HCT116 (cell line): ENCODE data around the gene NTN4. TPM values are rescaled to one million over a fixed set of nuclear protein-coding genes. Genes with fewer than 3 reads are reported as not detected.

Source experiments
- ATAC-seq: fragments of 200-7000 bp; cut with Tn5 transposase; 2 replicates; pipeline ENCODE4 v1.9.1; 2020; ENCODE audit warnings: mild to moderate bottlenecking, moderate library complexity
- BruUV-seq: library from RNA; stranded (reverse); fragments of 400-500 nt; replicated peaks from 2 replicates; lab custom pipeline; 2021; lab: Mats Ljungman, UMichigan
- CTCF ChIA-PET: fragments of 300-600 bp; sonication (Branson Sonifier 250); formaldehyde crosslinking; loops from one replicate; lab custom pipeline; 2021; ENCODE audit warnings: antibody characterized with exemption; lab: Charles Lee
- POLR2A ChIA-PET: fragments of 300-600, 350-600 bp; sonication (Branson Sonifier 250); formaldehyde crosslinking; loops from one replicate; lab custom pipeline; 2021; ENCODE audit warnings: antibody characterized with exemption; lab: Charles Lee
- RAD21 ChIA-PET, 2 experiments: fragments of 300-600 bp; sonication (Branson Sonifier 250); formaldehyde crosslinking; loops; one replicate each; lab custom pipeline; 2023; ENCODE audit warnings: low total read pairs in 2 of 2; ENCODE audit not compliant: uncharacterized antibody in 2 of 2, unreplicated experiment in 2 of 2, low non-redundant PET in 1 of 2; lab: Charles Lee
- DNase-seq: peaks from one replicate; pipeline ENCODE4 v3.0.0-alpha.2; 2010; ENCODE audit warnings: low read depth, low spot score
- H2AFZ ChIP-seq: fragments of 200-600 bp; shearing (Covaris generic), sonication (generic); 2 replicates; pipeline ENCODE4 v1.6.1; 2017; ENCODE audit warnings: low read depth, mixed run types, mixed read lengths, antibody characterized with exemption, low read length; ENCODE audit not compliant: poor library complexity, severe bottlenecking
- H3K27ac ChIP-seq: 2 replicates; pipeline ENCODE4 v1.5.1; 2012; ENCODE audit warnings: low read depth, low read length
- H3K27me3 ChIP-seq: fragments of 200-600 bp; sonication (generic); 2 replicates; pipeline ENCODE4 v1.6.1; 2016; ENCODE audit warnings: mixed run types, low read length, mixed read lengths; ENCODE audit not compliant: insufficient read depth
- H3K36me3 ChIP-seq, 2 experiments: fragments of 200-500 bp in 1 of 2; fragments of 200-600 bp in 1 of 2; sonication (Bioruptor generic) in 1 of 2; sonication (generic) in 1 of 2; 2 replicates each; pipeline versions ENCODE4 v1.5.1 to v1.6.1; 2014 to 2016; ENCODE audit warnings: low read length in 2 of 2, inconsistent platforms in 1 of 2, mixed read lengths in 1 of 2, mixed run types in 1 of 2; ENCODE audit not compliant: insufficient read depth in 2 of 2, control insufficient read depth in 1 of 2
- H3K4me1 ChIP-seq, 2 experiments: fragments of 200-600 bp in 1 of 2; sonication (generic) in 1 of 2; 2 replicates each; pipeline versions ENCODE4 v1.5.1 to v1.6.1; 2012 to 2017; ENCODE audit warnings: low read length in 2 of 2, inconsistent platforms in 1 of 2, mild to moderate bottlenecking in 1 of 2, mixed read lengths in 1 of 2, mixed run types in 1 of 2, moderate library complexity in 1 of 2; ENCODE audit not compliant: insufficient read depth in 2 of 2, control insufficient read depth in 1 of 2
- H3K4me2 ChIP-seq: fragments of 200-600 bp; sonication (generic); 2 replicates; pipeline ENCODE4 v1.6.1; 2017; ENCODE audit warnings: mixed run types, low read length, mixed read lengths
- H3K4me3 ChIP-seq, 2 experiments: fragments of 200-600 bp in 1 of 2; sonication (generic) in 1 of 2; replicated peaks in 1 of 2; 2 replicates each; pipeline ENCODE4 v1.5.1; 2011 to 2016; ENCODE audit warnings: low read length in 2 of 2, control low read depth in 1 of 2, low read depth in 1 of 2, mild to moderate bottlenecking in 1 of 2, mixed read lengths in 1 of 2, mixed run types in 1 of 2
- H3K79me2 ChIP-seq: fragments of 200-600 bp; sonication (generic); 2 replicates; pipeline ENCODE4 v1.6.1; 2017; ENCODE audit warnings: mild to moderate bottlenecking, mixed run types, low read length, moderate library complexity, mixed read lengths; ENCODE audit not compliant: insufficient read depth
- H3K9ac ChIP-seq: fragments of 200-600 bp; sonication (generic); 2 replicates; pipeline ENCODE4 v1.6.1; 2016; ENCODE audit warnings: low read length, mixed read lengths
- H3K9me2 ChIP-seq: fragments of 200-600 bp; sonication (generic), shearing (Covaris generic); 2 replicates; pipeline ENCODE4 v1.6.1; 2017; ENCODE audit warnings: mixed run types, mild to moderate bottlenecking, moderate library complexity; ENCODE audit not compliant: insufficient read depth
- H3K9me3 ChIP-seq, 2 experiments: fragments of 200-500 bp in 1 of 2; fragments of 200-600 bp in 1 of 2; sonication (Bioruptor generic) in 1 of 2; sonication (generic) in 1 of 2; 2 replicates each; pipeline ENCODE4 v1.6.1; 2014 to 2017; ENCODE audit warnings: low read length in 2 of 2, mixed read lengths in 2 of 2, inconsistent platforms in 1 of 2, low read depth in 1 of 2, mild to moderate bottlenecking in 1 of 2, mixed run types in 1 of 2, moderate library complexity in 1 of 2; ENCODE audit not compliant: control insufficient read depth in 1 of 2, insufficient read depth in 1 of 2
- H4K20me1 ChIP-seq: fragments of 200-600 bp; sonication (generic), shearing (Covaris generic); 2 replicates; pipeline ENCODE4 v1.6.1; 2017; ENCODE audit warnings: mixed run types, mild to moderate bottlenecking, moderate library complexity; ENCODE audit not compliant: insufficient read depth
- ATF3 ChIP-seq: IDR thresholded peaks from 2 replicates; pipeline ENCODE4 v1.6.1; 2012
- CBX3 ChIP-seq: IDR thresholded peaks from 2 replicates; pipeline ENCODE4 v1.6.1; 2012; ENCODE audit warnings: low read depth
- CEBPB ChIP-seq: IDR thresholded peaks from 2 replicates; pipeline ENCODE4 v1.6.1; 2012; ENCODE audit warnings: low read depth
- CTCF ChIP-seq, 3 experiments: fragments of 200-600 bp in 1 of 3; sonication (generic) in 1 of 3; IDR thresholded peaks in 2 of 3; conservative IDR thresholded peaks in 1 of 3; 2 replicates each; pipeline ENCODE4 v1.5.1; 2012 to 2017; ENCODE audit warnings: low read depth in 2 of 3, low read length in 2 of 3, antibody characterized with exemption in 1 of 3, borderline replicate concordance in 1 of 3, control low read depth in 1 of 3, mild to moderate bottlenecking in 1 of 3, mixed read lengths in 1 of 3, mixed run types in 1 of 3, moderate library complexity in 1 of 3; ENCODE audit not compliant: insufficient read depth in 1 of 3
- EGR1 ChIP-seq: IDR thresholded peaks from 2 replicates; pipeline ENCODE4 v1.6.1; 2012; ENCODE audit warnings: low read depth
- EZH2 ChIP-seq: fragments of 200-600 bp; sonication (generic); IDR thresholded peaks from 2 replicates; pipeline ENCODE4 v1.6.1; 2017; ENCODE audit warnings: antibody characterized with exemption, mixed run types
- EZH2phosphoT487 ChIP-seq: fragments of 200-600 bp; IDR thresholded peaks from 2 replicates; pipeline ENCODE4 v1.6.1; 2018; ENCODE audit warnings: antibody characterized with exemption, borderline replicate concordance
- MAX ChIP-seq: IDR thresholded peaks from 2 replicates; pipeline ENCODE4 v1.6.1; 2012
- POLR2A ChIP-seq: IDR thresholded peaks from 2 replicates; pipeline ENCODE4 v1.7.0; 2011; ENCODE audit warnings: borderline replicate concordance; ENCODE audit not compliant: insufficient read depth, insufficient read length; ENCODE audit errors: extremely low read depth
- SP1 ChIP-seq: IDR thresholded peaks from 2 replicates; pipeline ENCODE4 v1.6.1; 2012; ENCODE audit warnings: low read depth
- SRF ChIP-seq: IDR thresholded peaks from 2 replicates; pipeline ENCODE4 v1.6.1; 2012; ENCODE audit warnings: low read depth
- TCF7L2 ChIP-seq: IDR thresholded peaks from 2 replicates; pipeline ENCODE4 v1.7.0; 2011; ENCODE audit warnings: borderline replicate concordance, inconsistent platforms; ENCODE audit not compliant: insufficient read depth, insufficient read length; ENCODE audit errors: extremely low read depth
- YY1 ChIP-seq: IDR thresholded peaks from 2 replicates; pipeline ENCODE4 v1.6.1; 2011; ENCODE audit warnings: low read length, low read depth, moderate library complexity, mild to moderate bottlenecking; ENCODE audit not compliant: insufficient replicate concordance; ENCODE audit errors: extremely low read depth
- ZBTB33 ChIP-seq: IDR thresholded peaks from 2 replicates; pipeline ENCODE4 v1.6.1; 2011; ENCODE audit warnings: mild to moderate bottlenecking, low read length, moderate library complexity; ENCODE audit not compliant: insufficient replicate concordance; ENCODE audit errors: extremely low read depth
- ZFX ChIP-seq: fragments of 450-650 bp; IDR thresholded peaks from 2 replicates; pipeline ENCODE4 v1.6.1; 2017
- ZNF274 ChIP-seq: fragments of 200-500 bp; sonication (Bioruptor generic); IDR thresholded peaks from 2 replicates; pipeline ENCODE4 v1.6.1; 2014; ENCODE audit warnings: mild to moderate bottlenecking, low read depth, low read length, inconsistent platforms
- intact Hi-C: fragments of 100-400 bp; cut with micrococcal nuclease; formaldehyde crosslinking; loops from 2 replicates; pipeline ENCODE4 v1.10.0; 2022
- total RNA-seq: library from RNA; stranded (reverse); gene quantifications from one replicate; pipeline ENCODE4 v1.2.1, GENCODE V29; 2021; ENCODE audit not compliant: unreplicated experiment
- TF ChIP-seq, protein P1 (sequence below): IDR thresholded peaks from 2 replicates; pipeline ENCODE4 v1.6.1; 2012; ENCODE audit warnings: low read depth

NTN4 gene
- total RNA-seq, 1 experiment from 2014 or later = 4.3 TPM

- no peak for TF ChIP-seq YY1
- TF ChIP-seq, all 23 proteins: peak for 0
Measured at GRCh38 chr12:95718006-95718431, 72.5 kb downstream of the NTN4 start (continued).

DNA sequence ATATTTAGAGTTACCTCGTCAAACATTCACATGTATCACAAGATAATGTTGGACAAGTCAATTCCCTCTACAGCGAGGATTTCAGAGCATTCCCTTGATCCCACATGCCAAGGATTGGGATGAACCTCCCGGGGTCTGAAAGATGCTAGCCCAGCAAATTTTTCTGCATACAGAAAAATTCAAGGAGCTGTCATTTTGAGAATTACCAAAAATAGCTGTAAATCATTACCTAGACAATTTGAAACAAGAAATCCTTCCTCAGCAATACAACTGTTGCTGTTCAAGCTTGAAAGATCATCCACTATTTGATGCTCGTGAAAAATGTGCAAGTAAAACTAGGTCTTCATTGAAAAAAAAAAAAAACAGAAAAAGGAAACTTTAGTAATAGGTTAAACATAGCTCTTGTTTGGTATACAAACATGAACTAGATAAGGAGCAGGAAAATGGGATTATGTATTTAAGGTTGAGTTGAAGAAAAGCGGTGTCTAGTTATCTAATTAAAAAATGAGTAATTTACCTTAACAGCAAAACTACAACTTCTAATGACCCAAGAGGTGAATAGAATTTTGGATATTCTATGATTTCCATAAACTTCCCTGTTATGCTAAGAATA lies 73.1 kb downstream of the NTN4 start:
- Histone ChIP-seq H3K27ac (no peak overlapping the region), H3K9ac (no peak overlapping the region)
- POLR2A ChIA-PET = interaction anchor here (1.0 kb wide), 1 partner anchor 11 kb away, joined by 3 read pairs; no protein-coding TSS in a partner anchor
- TF ChIP-seq SP1 = no peak
- no peak for TF ChIP-seq CTCF (IDR thresholded peaks at IDR 0.05 in 2 of 3, conservative IDR thresholded peaks at IDR 0.05 in 1 of 3; ENCODE audit: borderline replicate concordance in 1 of 3, insufficient read depth in 1 of 3, low read depth in 2 of 3, low read length in 2 of 3)
- no peak for TF ChIP-seq CBX3
- no peak for TF ChIP-seq MAX
- TF ChIP-seq, protein P1, sequence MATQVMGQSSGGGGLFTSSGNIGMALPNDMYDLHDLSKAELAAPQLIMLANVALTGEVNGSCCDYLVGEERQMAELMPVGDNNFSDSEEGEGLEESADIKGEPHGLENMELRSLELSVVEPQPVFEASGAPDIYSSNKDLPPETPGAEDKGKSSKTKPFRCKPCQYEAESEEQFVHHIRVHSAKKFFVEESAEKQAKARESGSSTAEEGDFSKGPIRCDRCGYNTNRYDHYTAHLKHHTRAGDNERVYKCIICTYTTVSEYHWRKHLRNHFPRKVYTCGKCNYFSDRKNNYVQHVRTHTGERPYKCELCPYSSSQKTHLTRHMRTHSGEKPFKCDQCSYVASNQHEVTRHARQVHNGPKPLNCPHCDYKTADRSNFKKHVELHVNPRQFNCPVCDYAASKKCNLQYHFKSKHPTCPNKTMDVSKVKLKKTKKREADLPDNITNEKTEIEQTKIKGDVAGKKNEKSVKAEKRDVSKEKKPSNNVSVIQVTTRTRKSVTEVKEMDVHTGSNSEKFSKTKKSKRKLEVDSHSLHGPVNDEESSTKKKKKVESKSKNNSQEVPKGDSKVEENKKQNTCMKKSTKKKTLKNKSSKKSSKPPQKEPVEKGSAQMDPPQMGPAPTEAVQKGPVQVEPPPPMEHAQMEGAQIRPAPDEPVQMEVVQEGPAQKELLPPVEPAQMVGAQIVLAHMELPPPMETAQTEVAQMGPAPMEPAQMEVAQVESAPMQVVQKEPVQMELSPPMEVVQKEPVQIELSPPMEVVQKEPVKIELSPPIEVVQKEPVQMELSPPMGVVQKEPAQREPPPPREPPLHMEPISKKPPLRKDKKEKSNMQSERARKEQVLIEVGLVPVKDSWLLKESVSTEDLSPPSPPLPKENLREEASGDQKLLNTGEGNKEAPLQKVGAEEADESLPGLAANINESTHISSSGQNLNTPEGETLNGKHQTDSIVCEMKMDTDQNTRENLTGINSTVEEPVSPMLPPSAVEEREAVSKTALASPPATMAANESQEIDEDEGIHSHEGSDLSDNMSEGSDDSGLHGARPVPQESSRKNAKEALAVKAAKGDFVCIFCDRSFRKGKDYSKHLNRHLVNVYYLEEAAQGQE = no peak
- TF ChIP-seq CEBPB = no peak
- TF ChIP-seq TCF7L2 = no peak
- no peak for TF ChIP-seq POLR2A
- TF ChIP-seq SRF = no peak
- TF ChIP-seq ATF3 = no peak
- TF ChIP-seq EZH2phosphoT487 = no peak
- no peak for TF ChIP-seq YY1
- no peak for TF ChIP-seq ZFX
- no peak for TF ChIP-seq ZNF274
- no peak for TF ChIP-seq ZBTB33
- no peak for TF ChIP-seq EGR1
- no peak for TF ChIP-seq EZH2

More for the DNA sequence above, 73.1 kb downstream of the NTN4 start:
- no peaks in the 10 kb centered on the region for H3K4me1 ChIP-seq
- intact Hi-C loops = no loop called here
- no peaks in the 10 kb centered on the region for H4K20me1 ChIP-seq
- CTCF ChIA-PET = no interaction called here
- ATAC-seq = no peak
- no peaks in the 10 kb centered on the region for H3K79me2 ChIP-seq
- no TSS peak for BruUV-seq
- RAD21 ChIA-PET = no interaction called here
- H2AFZ ChIP-seq = no peak overlapping the region
- no peaks in the 10 kb centered on the region for H3K9me3 ChIP-seq
- H3K4me2 ChIP-seq = no peak overlapping the region
- no peak for DNase-seq
- H3K27me3 ChIP-seq = no peaks in the 10 kb centered on the region
- H3K9me2 ChIP-seq = no peaks in the 10 kb centered on the region
- no peak overlapping the region for H3K4me3 ChIP-seq
- no peaks in the 10 kb centered on the region for H3K36me3 ChIP-seq
